ENCODE data around the gene PODXL. TPM values are rescaled to one million over a fixed set of nuclear protein-coding genes. Genes with fewer than 3 reads are reported as not detected.

The PODXL gene
- total and polyA plus RNA-seq, 4 donors: 1.2 to 3.6 (median 1.6) TPM

DNA sequence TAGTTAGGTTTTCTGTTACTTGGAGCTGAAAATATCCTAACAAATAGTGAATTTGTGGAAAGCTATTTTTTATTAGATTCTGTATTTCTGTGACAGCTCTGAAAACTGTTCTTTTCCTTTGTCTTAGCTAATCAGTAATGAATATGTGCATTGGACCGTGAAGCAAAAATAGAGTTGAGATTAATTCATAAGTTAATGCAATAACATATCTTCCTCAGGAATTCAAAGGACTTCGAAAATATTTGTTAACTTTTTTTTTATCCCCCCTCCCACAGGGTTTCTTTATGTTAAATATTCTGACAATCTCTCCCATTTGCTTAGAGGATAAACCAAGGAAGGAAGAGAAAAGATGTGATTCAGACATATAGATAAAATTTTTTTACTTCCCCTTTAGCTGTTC is 101.4 kb downstream of the PODXL start (continued):
- no peak for TF ChIP-seq CTCF (IDR thresholded peaks at IDR 0.05; ENCODE audit: low read depth, low read length, missing input control)

- TF ChIP-seq NR2F2 (IDR thresholded peaks at IDR 0.05) (no peak), ZBTB33 (IDR thresholded peaks at IDR 0.05) (no peak), FOXA1 (IDR thresholded peaks at IDR 0.05) (no peak), HNF4G (IDR thresholded peaks at IDR 0.05) (no peak), HNF4A (conservative IDR thresholded peaks at IDR 0.05) (no peak), GABPA (IDR thresholded peaks at IDR 0.05 in 1 of 2, conservative IDR thresholded peaks at IDR 0.05 in 1 of 2) (no peak), SP1 (IDR thresholded peaks at IDR 0.05) (no peak)
- TF ChIP-seq, protein P1, sequence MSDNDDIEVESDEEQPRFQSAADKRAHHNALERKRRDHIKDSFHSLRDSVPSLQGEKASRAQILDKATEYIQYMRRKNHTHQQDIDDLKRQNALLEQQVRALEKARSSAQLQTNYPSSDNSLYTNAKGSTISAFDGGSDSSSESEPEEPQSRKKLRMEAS (IDR thresholded peaks at IDR 0.05): no peak
- TF ChIP-seq, protein P2, sequence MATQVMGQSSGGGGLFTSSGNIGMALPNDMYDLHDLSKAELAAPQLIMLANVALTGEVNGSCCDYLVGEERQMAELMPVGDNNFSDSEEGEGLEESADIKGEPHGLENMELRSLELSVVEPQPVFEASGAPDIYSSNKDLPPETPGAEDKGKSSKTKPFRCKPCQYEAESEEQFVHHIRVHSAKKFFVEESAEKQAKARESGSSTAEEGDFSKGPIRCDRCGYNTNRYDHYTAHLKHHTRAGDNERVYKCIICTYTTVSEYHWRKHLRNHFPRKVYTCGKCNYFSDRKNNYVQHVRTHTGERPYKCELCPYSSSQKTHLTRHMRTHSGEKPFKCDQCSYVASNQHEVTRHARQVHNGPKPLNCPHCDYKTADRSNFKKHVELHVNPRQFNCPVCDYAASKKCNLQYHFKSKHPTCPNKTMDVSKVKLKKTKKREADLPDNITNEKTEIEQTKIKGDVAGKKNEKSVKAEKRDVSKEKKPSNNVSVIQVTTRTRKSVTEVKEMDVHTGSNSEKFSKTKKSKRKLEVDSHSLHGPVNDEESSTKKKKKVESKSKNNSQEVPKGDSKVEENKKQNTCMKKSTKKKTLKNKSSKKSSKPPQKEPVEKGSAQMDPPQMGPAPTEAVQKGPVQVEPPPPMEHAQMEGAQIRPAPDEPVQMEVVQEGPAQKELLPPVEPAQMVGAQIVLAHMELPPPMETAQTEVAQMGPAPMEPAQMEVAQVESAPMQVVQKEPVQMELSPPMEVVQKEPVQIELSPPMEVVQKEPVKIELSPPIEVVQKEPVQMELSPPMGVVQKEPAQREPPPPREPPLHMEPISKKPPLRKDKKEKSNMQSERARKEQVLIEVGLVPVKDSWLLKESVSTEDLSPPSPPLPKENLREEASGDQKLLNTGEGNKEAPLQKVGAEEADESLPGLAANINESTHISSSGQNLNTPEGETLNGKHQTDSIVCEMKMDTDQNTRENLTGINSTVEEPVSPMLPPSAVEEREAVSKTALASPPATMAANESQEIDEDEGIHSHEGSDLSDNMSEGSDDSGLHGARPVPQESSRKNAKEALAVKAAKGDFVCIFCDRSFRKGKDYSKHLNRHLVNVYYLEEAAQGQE (IDR thresholded peaks at IDR 0.05): no peak
- H3K4me3 ChIP-seq (ENCODE audit: low read depth in 1 of 3, low read length in 3 of 3): no peak overlapping the region
- DNase-seq (ENCODE audit: low spot score): no peak
- no peaks in the 10 kb centered on the region for H3K9me3 ChIP-seq (ENCODE audit: control insufficient read depth in 4 of 4, low read length in 3 of 4)
- no peak overlapping the region for H3K27ac ChIP-seq (ENCODE audit: low read depth in 1 of 2, low read length in 2 of 2)
- H3K27me3 ChIP-seq (ENCODE audit: control insufficient read depth in 4 of 4, insufficient read depth in 4 of 4, low read length in 3 of 4): no peaks in the 10 kb centered on the region
- H3K9ac ChIP-seq (ENCODE audit: low read depth in 1 of 2, low read length in 2 of 2): no peak overlapping the region
- 94% methylated on average over 1 of the region's 1 CpG for WGBS
- peaks cover 3 to 11% (median 7%) of the 10 kb centered on the region in 4 donors for H3K4me1 ChIP-seq (ENCODE audit: control insufficient read depth in 4 of 4, insufficient read depth in 4 of 4, low read length in 3 of 4)
- H3K36me3 ChIP-seq (ENCODE audit: control insufficient read depth in 4 of 4, insufficient read depth in 3 of 4, low read depth in 1 of 4, low read length in 3 of 4): peaks cover 0 to 9% (median 4%) of the 10 kb centered on the region in 4 donors
Observed at GRCh38 chr7:131454498-131454897, 101.9 kb downstream of the PODXL start.

Other genes with a start within 250 kb of the PODXL start
- 10 to 100 TPM; 29.2 to 48.4 TPM for gene MKLN1, start 228.8 kb downstream of the PODXL start, total RNA-seq
- gene MKLN1, start 228.8 kb downstream of the PODXL start, polyA plus RNA-seq: 10 to 100 TPM in 1 of 2 donors, 1 to 10 TPM in 1; 7.1 to 21.8 TPM